Esophagus muscularis mucosa (tissue), 3 donors: ENCODE results near the gene TNRC6C.

Experiments
- CTCF ChIP-seq, 3 experiments: fragments of 200-600 bp in 2 of 3; fragments of 450-650 bp in 1 of 3; sonication (generic) in 2 of 3; IDR thresholded peaks; one replicate each; pipeline ENCODE4 v1.5.1; 2017 to 2019; ENCODE audit warnings: antibody characterized with exemption in 3 of 3, mild to moderate bottlenecking in 2 of 3, moderate library complexity in 1 of 3
- POLR2A ChIP-seq: fragments of 450-650 bp; IDR thresholded peaks from one replicate; pipeline ENCODE4 v1.6.1; 2017; ENCODE audit warnings: antibody characterized with exemption, moderate library complexity, mild to moderate bottlenecking, low read depth
- POLR2AphosphoS5 ChIP-seq, 2 donors: sonication (generic); formaldehyde crosslinking; IDR thresholded peaks; one replicate each; pipeline ENCODE4 v1.6.1; 2017; ENCODE audit warnings: antibody characterized with exemption in 2 of 2

- TF ChIP-seq POLR2A (no peak), CTCF (IDR thresholded peaks at IDR 0.05) (no peak), POLR2AphosphoS5 (IDR thresholded peaks at IDR 0.05) (no peak)
Measured at GRCh38 chr17:78103311-78103710, 144.8 kb downstream of the TNRC6C start.
